ENCODE results near the gene ARHGAP20. TPM values are rescaled to one million over a fixed set of nuclear protein-coding genes. Genes with fewer than 3 reads are reported as not detected.

Gene ARHGAP20
- total RNA-seq, 2 experiments from 2014 or later = not detected

- Histone ChIP-seq H3K4me2 (ENCODE audit: low read length) (no peak overlapping the region), H3K36me3 (ENCODE audit: insufficient read depth, low read length) (no peaks in the 10 kb centered on the region), H3K9me2 (ENCODE audit: insufficient read depth, low read length) (no peaks in the 10 kb centered on the region), H3K4me1 (ENCODE audit: insufficient read depth, low read length, poor library complexity, severe bottlenecking) (no peaks in the 10 kb centered on the region), H4K20me1 (ENCODE audit: insufficient read depth, low read length) (no peaks in the 10 kb centered on the region), H3K27ac (ENCODE audit: low read depth, low read length, poor library complexity, severe bottlenecking) (no peak overlapping the region), H3K79me2 (ENCODE audit: insufficient read depth, low read depth, low read length) (no peaks in the 10 kb centered on the region), H2AFZ (ENCODE audit: low read length) (no peak overlapping the region), H3K4me3 (ENCODE audit: low read depth, low read length, poor library complexity, severe bottlenecking) (no peak overlapping the region), H3K9me3 (ENCODE audit: low read length) (no peaks in the 10 kb centered on the region)
- ChIA-PET CTCF (ENCODE audit: unreplicated experiment) (no interaction called here), POLR2A (no interaction called here)
- no peak for DNase-seq (ENCODE audit: low spot score)
- TF ChIP-seq, protein P1, sequence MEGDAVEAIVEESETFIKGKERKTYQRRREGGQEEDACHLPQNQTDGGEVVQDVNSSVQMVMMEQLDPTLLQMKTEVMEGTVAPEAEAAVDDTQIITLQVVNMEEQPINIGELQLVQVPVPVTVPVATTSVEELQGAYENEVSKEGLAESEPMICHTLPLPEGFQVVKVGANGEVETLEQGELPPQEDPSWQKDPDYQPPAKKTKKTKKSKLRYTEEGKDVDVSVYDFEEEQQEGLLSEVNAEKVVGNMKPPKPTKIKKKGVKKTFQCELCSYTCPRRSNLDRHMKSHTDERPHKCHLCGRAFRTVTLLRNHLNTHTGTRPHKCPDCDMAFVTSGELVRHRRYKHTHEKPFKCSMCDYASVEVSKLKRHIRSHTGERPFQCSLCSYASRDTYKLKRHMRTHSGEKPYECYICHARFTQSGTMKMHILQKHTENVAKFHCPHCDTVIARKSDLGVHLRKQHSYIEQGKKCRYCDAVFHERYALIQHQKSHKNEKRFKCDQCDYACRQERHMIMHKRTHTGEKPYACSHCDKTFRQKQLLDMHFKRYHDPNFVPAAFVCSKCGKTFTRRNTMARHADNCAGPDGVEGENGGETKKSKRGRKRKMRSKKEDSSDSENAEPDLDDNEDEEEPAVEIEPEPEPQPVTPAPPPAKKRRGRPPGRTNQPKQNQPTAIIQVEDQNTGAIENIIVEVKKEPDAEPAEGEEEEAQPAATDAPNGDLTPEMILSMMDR (conservative IDR thresholded peaks at IDR 0.05; ENCODE audit: low read length) = no peak
- TF ChIP-seq EZH2phosphoT487 (IDR thresholded peaks at IDR 0.05; ENCODE audit: borderline replicate concordance, low read depth, low read length) = no peak
- BruUV-seq (replicated peaks) = no TSS peak
- intact Hi-C loops (cut with micrococcal nuclease; ENCODE audit: unreplicated experiment) = no loop called here
These were observed 37.9 kb upstream of the ARHGAP20 start for GRCh38 chr11:110750100-110750499.

DNA sequence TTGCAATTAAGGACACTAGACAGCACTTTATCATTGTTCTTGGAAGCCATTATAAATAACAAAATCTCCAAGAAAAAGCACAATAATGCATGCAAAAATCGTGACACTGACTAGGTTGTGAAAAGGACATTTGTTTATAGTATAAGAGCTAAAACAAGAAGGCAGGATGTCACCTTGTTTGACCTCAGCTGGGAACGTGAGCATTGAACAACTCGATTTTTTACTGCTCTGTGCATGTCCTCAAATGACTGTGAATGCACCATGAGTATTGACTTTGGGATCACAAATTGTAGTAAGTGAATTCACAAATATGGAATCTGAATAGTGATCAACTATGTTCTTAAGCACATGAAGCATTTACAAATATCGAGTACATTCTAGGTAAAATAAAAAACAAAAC lies 35.3 kb upstream of the ARHGAP20 start:
- POLR2A ChIA-PET = interaction anchor here (1.3 kb wide), 1 partner anchor 13 kb away, joined by 4 read pairs; no protein-coding TSS in a partner anchor
- TF ChIP-seq, protein P1 (conservative IDR thresholded peaks at IDR 0.05; ENCODE audit: low read length) = no peak
- no peak for TF ChIP-seq EZH2phosphoT487 (IDR thresholded peaks at IDR 0.05; ENCODE audit: borderline replicate concordance, low read depth, low read length)
- CTCF ChIA-PET (ENCODE audit: unreplicated experiment) = no interaction called here
- Histone ChIP-seq H4K20me1 (ENCODE audit: insufficient read depth, low read length) (no peaks in the 10 kb centered on the region), H2AFZ (ENCODE audit: low read length) (no peak overlapping the region), H3K9me3 (ENCODE audit: low read length) (no peaks in the 10 kb centered on the region), H3K79me2 (ENCODE audit: insufficient read depth, low read depth, low read length) (no peaks in the 10 kb centered on the region), H3K36me3 (ENCODE audit: insufficient read depth, low read length) (no peaks in the 10 kb centered on the region), H3K4me3 (ENCODE audit: low read depth, low read length, poor library complexity, severe bottlenecking) (no peak overlapping the region), H3K4me2 (ENCODE audit: low read length) (no peak overlapping the region), H3K4me1 (ENCODE audit: insufficient read depth, low read length, poor library complexity, severe bottlenecking) (no peaks in the 10 kb centered on the region), H3K27ac (ENCODE audit: low read depth, low read length, poor library complexity, severe bottlenecking) (no peak overlapping the region), H3K9me2 (ENCODE audit: insufficient read depth, low read length) (no peaks in the 10 kb centered on the region)
- BruUV-seq (replicated peaks) = no TSS peak
- no peak for DNase-seq (ENCODE audit: low spot score)
- intact Hi-C loops (cut with micrococcal nuclease; ENCODE audit: unreplicated experiment) = no loop called here

DNA sequence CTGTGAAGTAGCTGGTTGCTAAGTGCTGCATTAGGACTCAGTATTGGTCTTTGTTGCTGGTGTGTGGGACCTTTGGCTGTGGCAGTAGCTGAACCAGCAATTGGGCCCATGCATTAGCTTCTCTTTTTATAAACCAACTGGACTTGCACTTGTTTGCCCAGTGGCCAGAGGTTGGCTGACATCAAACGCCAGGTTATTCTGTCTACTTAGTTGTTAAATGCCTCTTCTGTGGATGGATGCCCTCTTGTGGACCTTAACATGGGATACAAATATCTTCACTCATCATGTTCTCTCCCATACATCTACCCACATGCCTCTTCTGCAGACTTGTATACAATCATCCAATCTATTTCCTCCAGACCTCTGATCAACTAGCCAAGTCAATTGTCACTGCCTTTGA lies 26.4 kb upstream of the ARHGAP20 start:
- Histone ChIP-seq H3K27ac (ENCODE audit: low read depth, low read length, poor library complexity, severe bottlenecking) (no peak overlapping the region), H3K4me1 (ENCODE audit: insufficient read depth, low read length, poor library complexity, severe bottlenecking) (no peaks in the 10 kb centered on the region), H4K20me1 (ENCODE audit: insufficient read depth, low read length) (no peaks in the 10 kb centered on the region), H2AFZ (ENCODE audit: low read length) (no peak overlapping the region), H3K36me3 (ENCODE audit: insufficient read depth, low read length) (no peaks in the 10 kb centered on the region), H3K9me2 (ENCODE audit: insufficient read depth, low read length) (no peaks in the 10 kb centered on the region), H3K4me3 (ENCODE audit: low read depth, low read length, poor library complexity, severe bottlenecking) (no peak overlapping the region), H3K79me2 (ENCODE audit: insufficient read depth, low read depth, low read length) (no peaks in the 10 kb centered on the region), H3K9me3 (ENCODE audit: low read length) (no peaks in the 10 kb centered on the region), H3K4me2 (ENCODE audit: low read length) (no peak overlapping the region)
- TF ChIP-seq, protein P1 (conservative IDR thresholded peaks at IDR 0.05; ENCODE audit: low read length) = 0 out of 2 replicates have a peak, but pooled peaks have one; percentile 18
- TF ChIP-seq EZH2phosphoT487 (IDR thresholded peaks at IDR 0.05; ENCODE audit: borderline replicate concordance, low read depth, low read length) = no peak
- ChIA-PET POLR2A (interaction anchor here (0.6 kb wide), 1 partner anchor 1691 kb away, joined by 3 read pairs; no protein-coding TSS in a partner anchor), CTCF (ENCODE audit: unreplicated experiment) (no interaction called here)
- DNase-seq (ENCODE audit: low spot score) = no peak
- BruUV-seq (replicated peaks) = no TSS peak
- intact Hi-C loops (cut with micrococcal nuclease; ENCODE audit: unreplicated experiment) = no loop called here
